Left renal pelvis (tissue), 4 donors: ENCODE data around the gene GJA3. TPM values are rescaled to one million over a fixed set of nuclear protein-coding genes. Genes with fewer than 3 reads are reported as not detected.
"Not testable (repeated sequence)": the region's sequence is repeated elsewhere in the genome, so short reads cannot be mapped to it uniquely, and the experiment has no call there.

Experiments used
- DNase-seq, 4 donors: peaks; one replicate each; pipeline ENCODE4 v3.0.0-alpha.2; 2013; ENCODE audit warnings: low read depth in 4 of 4, low spot score in 3 of 4
- polyA plus RNA-seq, 4 donors: library from polyadenylated mRNA; unstranded; fragments of 120-200 nt; gene quantifications; one replicate each; pipeline ENCODE4 v1.2.1, GENCODE V29; 2013; ENCODE audit not compliant: insufficient read length in 4 of 4

GJA3 gene
- polyA plus RNA-seq, 4 donors = 0.23 to 13.0 (median 12.3) TPM

- DNase-seq = no peak
These were observed 4.2 kb downstream of the GJA3 start for GRCh38 chr13:20156702-20157101.

- DNase-seq = not testable (repeated sequence)
These were observed 7.6 kb downstream of the GJA3 start for GRCh38 chr13:20153290-20153689.

- no peak for DNase-seq
These were observed 9.2 kb downstream of the GJA3 start for GRCh38 chr13:20151612-20152011.

GRCh38 chr13:20151016-20151415, 9.8 kb downstream of the GJA3 start:
- no peak for DNase-seq

- DNase-seq = no peak
These were observed 10.3 kb downstream of the GJA3 start for GRCh38 chr13:20150561-20150960.

- DNase-seq = no peak
These were observed 11.1 kb downstream of the GJA3 start for GRCh38 chr13:20149762-20150161.

GRCh38 chr13:20148501-20149183, 12.2 kb downstream of the GJA3 start:
- no peak for DNase-seq

GRCh38 chr13:20146381-20146780, 14.5 kb downstream of the GJA3 start:
- DNase-seq = no peak

GRCh38 chr13:20145521-20145920, 15.3 kb downstream of the GJA3 start:
- no peak for DNase-seq

GRCh38 chr13:20144141-20144850, 16.6 kb downstream of the GJA3 start:
- no peak for DNase-seq

- no peak for DNase-seq
These were observed 17.8 kb downstream of the GJA3 start for GRCh38 chr13:20142927-20143480.

GRCh38 chr13:20142023-20142926, 18.6 kb downstream of the GJA3 start:
- no peak for DNase-seq

GRCh38 chr13:20141238-20142022, 19.4 kb downstream of the GJA3 start:
- no peak for DNase-seq

- no peak for DNase-seq
These were observed 20.4 kb downstream of the GJA3 start for GRCh38 chr13:20140487-20140886.

GRCh38 chr13:20137875-20138274, 23.0 kb downstream of the GJA3 start:
- DNase-seq = no peak

GRCh38 chr13:20136781-20137703, 23.8 kb downstream of the GJA3 start:
- DNase-seq = no peak

GRCh38 chr13:20134732-20135131, 26.1 kb downstream of the GJA3 start:
- DNase-seq = no peak

- DNase-seq = no peak
These were observed 28.7 kb downstream of the GJA3 start for GRCh38 chr13:20132052-20132634.
